SK-N-MC (cell line): ENCODE results near the gene TFF2.

ENCODE experiments used
- EZH2 ChIP-seq: fragments of 200-600 bp; sonication (generic); IDR thresholded peaks from one replicate; pipeline ENCODE4 v1.6.1; 2017; ENCODE audit warnings: antibody characterized with exemption
- POLR2AphosphoS5 ChIP-seq: IDR thresholded peaks from 2 replicates; pipeline ENCODE4 v1.6.1; 2012; ENCODE audit warnings: mild to moderate bottlenecking, low read depth, low read length, borderline replicate concordance

GRCh38 chr21:42314616-42315295 is 36.0 kb downstream of the TFF2 start:
- TF ChIP-seq EZH2 (no peak), POLR2AphosphoS5 (no peak)
